SK-N-SH (cell line): ENCODE measurements around the gene SLC7A6. TPM values are rescaled to one million over a fixed set of nuclear protein-coding genes. Genes with fewer than 3 reads are reported as not detected.
"Not testable (repeated sequence)": the region's sequence is repeated elsewhere in the genome, so short reads cannot be mapped to it uniquely, and the experiment has no call there.

Experiments
- CTCF ChIA-PET: fragments of 300-600, 350-600 bp; formaldehyde crosslinking; extraction: SDS; loops from one replicate; lab custom pipeline; 2021; lab: Yijun Ruan, JAX
- POLR2A ChIA-PET: fragments of 350-600 bp; sonication (Branson Sonifier 250); formaldehyde crosslinking; extraction: SDS; loops from one replicate; lab custom pipeline; 2020; ENCODE audit warnings: antibody characterized with exemption, inconsistent platforms; lab: Yijun Ruan, JAX
- DNase-seq: peaks from one replicate; pipeline ENCODE4 v3.0.0; 2012
- H2AFZ ChIP-seq: fragments of 200-600 bp; sonication (generic); 2 replicates; pipeline ENCODE4 v1.8.1; 2016; ENCODE audit warnings: antibody characterized with exemption, mild to moderate bottlenecking, low read depth
- H3F3A ChIP-seq: fragments of 200-600 bp; sonication (generic); replicated peaks from 2 replicates; pipeline ENCODE3; 2016; ENCODE audit warnings: antibody characterized with exemption, mild to moderate bottlenecking; ENCODE audit not compliant: insufficient read depth
- H3K27ac ChIP-seq, 2 experiments: fragments of 200-500 bp in 1 of 2; fragments of 200-600 bp in 1 of 2; sonication (Bioruptor generic) in 1 of 2; sonication (generic), shearing (Covaris generic) in 1 of 2; 2 replicates each; pipeline versions ENCODE4 v1.5.1 to v1.6.1; 2014 to 2016; ENCODE audit warnings: low read depth in 2 of 2, inconsistent platforms in 1 of 2, low read length in 1 of 2, mild to moderate bottlenecking in 1 of 2, mixed read lengths in 1 of 2
- H3K27me3 ChIP-seq: fragments of 200-600 bp; sonication (generic), shearing (Covaris generic); 2 replicates; pipeline ENCODE4 v1.6.1; 2016; ENCODE audit warnings: mixed run types; ENCODE audit not compliant: insufficient read depth
- H3K36me3 ChIP-seq, 2 experiments: fragments of 200-500 bp in 1 of 2; fragments of 200-600 bp in 1 of 2; sonication (Bioruptor generic) in 1 of 2; sonication (generic) in 1 of 2; replicated peaks in 1 of 2; 2 replicates each; pipeline versions ENCODE3 to v1.5.1; 2014 to 2016; ENCODE audit warnings: low read length in 1 of 2, mild to moderate bottlenecking in 1 of 2; ENCODE audit not compliant: insufficient read depth in 2 of 2, control insufficient read depth in 1 of 2
- H3K4me1 ChIP-seq, 2 experiments: fragments of 200-500 bp in 1 of 2; fragments of 200-600 bp in 1 of 2; sonication (Bioruptor generic) in 1 of 2; sonication (generic), shearing (Covaris generic) in 1 of 2; 2 replicates each; pipeline versions ENCODE4 v1.5.1 to v1.6.1; 2014 to 2016; ENCODE audit warnings: low read depth in 1 of 2, low read length in 1 of 2, mixed run types in 1 of 2; ENCODE audit not compliant: insufficient read depth in 2 of 2, control insufficient read depth in 1 of 2
- H3K4me2 ChIP-seq: fragments of 200-600 bp; sonication (generic), shearing (Covaris generic); 2 replicates; pipeline ENCODE4 v1.6.1; 2017; ENCODE audit warnings: mixed run types
- H3K4me3 ChIP-seq, 2 experiments: fragments of 200-500 bp in 1 of 2; fragments of 200-600 bp in 1 of 2; sonication (Bioruptor generic) in 1 of 2; sonication (generic), shearing (Covaris generic) in 1 of 2; 2 replicates each; pipeline versions ENCODE4 v1.5.1 to v1.8.1; 2014 to 2016; ENCODE audit warnings: low read depth in 2 of 2, inconsistent platforms in 1 of 2, low read length in 1 of 2, mild to moderate bottlenecking in 1 of 2, mixed read lengths in 1 of 2, moderate library complexity in 1 of 2
- H3K79me2 ChIP-seq: fragments of 200-600 bp; sonication (generic); 2 replicates; pipeline ENCODE4 v1.8.1; 2017; ENCODE audit warnings: mild to moderate bottlenecking; ENCODE audit not compliant: insufficient read depth
- H3K9ac ChIP-seq: fragments of 200-600 bp; sonication (generic); 2 replicates; pipeline ENCODE4 v1.6.1; 2017; ENCODE audit warnings: mixed run types
- H3K9me2 ChIP-seq: fragments of 200-600 bp; sonication (generic); 2 replicates; pipeline ENCODE4 v1.6.1; 2017; ENCODE audit warnings: mixed run types
- H3K9me3 ChIP-seq: fragments of 200-600 bp; sonication (generic); 2 replicates; pipeline ENCODE4 v1.6.1; 2017; ENCODE audit warnings: mixed run types, mild to moderate bottlenecking, moderate library complexity
- H4K20me1 ChIP-seq: fragments of 200-600 bp; sonication (generic); 2 replicates; pipeline ENCODE4 v1.6.1; 2017; ENCODE audit warnings: mild to moderate bottlenecking, mixed run types; ENCODE audit not compliant: insufficient read depth
- EP300 ChIP-seq, 2 experiments: IDR thresholded peaks; 2 replicates each; pipeline versions ENCODE4 v1.4.0 to v1.6.1; 2012; ENCODE audit warnings: borderline replicate concordance in 1 of 2, low read depth in 1 of 2, low read length in 1 of 2
- FOXJ3 ChIP-seq: sonication (generic); formaldehyde crosslinking; IDR thresholded peaks from 2 replicates; pipeline ENCODE4 v1.5.1; 2020; ENCODE audit warnings: mild to moderate bottlenecking, missing genetic modification reagents
- FOXM1 ChIP-seq: IDR thresholded peaks from 2 replicates; pipeline ENCODE4 v1.4.0; 2012; ENCODE audit warnings: low read depth, mild to moderate bottlenecking
- GABPA ChIP-seq: IDR thresholded peaks from 2 replicates; pipeline ENCODE4 v1.4.0; 2012; ENCODE audit warnings: low read depth, mild to moderate bottlenecking
- GATA2 ChIP-seq: sonication (generic); formaldehyde crosslinking; IDR thresholded peaks from 2 replicates; pipeline ENCODE4 v1.5.0; 2020; ENCODE audit warnings: mild to moderate bottlenecking, missing genetic modification reagents
- MAX ChIP-seq: IDR thresholded peaks from 2 replicates; pipeline ENCODE4 v1.4.0; 2012; ENCODE audit warnings: low read depth
- NRF1 ChIP-seq: IDR thresholded peaks from 2 replicates; pipeline ENCODE4 v1.6.1; 2012; ENCODE audit warnings: low read depth, mild to moderate bottlenecking, low read length
- POLR2AphosphoS5 ChIP-seq: IDR thresholded peaks from 2 replicates; pipeline ENCODE4 v1.6.1; 2012; ENCODE audit warnings: low read depth, low read length
- RXRA ChIP-seq: IDR thresholded peaks from 2 replicates; pipeline ENCODE4 v1.4.0; 2012; ENCODE audit warnings: low read depth, mild to moderate bottlenecking, borderline replicate concordance
- SIN3A ChIP-seq: IDR thresholded peaks from 2 replicates; pipeline ENCODE4 v1.6.1; 2012; ENCODE audit warnings: low read depth, mild to moderate bottlenecking, low read length, moderate library complexity, borderline replicate concordance
- TAF1 ChIP-seq: IDR thresholded peaks from 2 replicates; pipeline ENCODE4 v1.6.1; 2012; ENCODE audit warnings: low read depth, mild to moderate bottlenecking, low read length, moderate library complexity, borderline replicate concordance
- TCF12 ChIP-seq: IDR thresholded peaks from 2 replicates; pipeline ENCODE4 v1.4.0; 2012
- TEAD4 ChIP-seq: IDR thresholded peaks from 2 replicates; pipeline ENCODE4 v1.4.0; 2012; ENCODE audit warnings: mild to moderate bottlenecking, borderline replicate concordance; ENCODE audit not compliant: insufficient read depth
- USF1 ChIP-seq: IDR thresholded peaks from 2 replicates; pipeline ENCODE4 v1.4.0; 2012; ENCODE audit warnings: low read depth, borderline replicate concordance
- USF2 ChIP-seq: fragments of 150-350 bp; IDR thresholded peaks from 2 replicates; pipeline ENCODE4 v1.6.1; 2017; ENCODE audit warnings: antibody characterized with exemption, low read length, low read depth, borderline replicate concordance
- ZBTB33 ChIP-seq: IDR thresholded peaks from 2 replicates; pipeline ENCODE4 v1.4.0; 2012; ENCODE audit warnings: low read depth, borderline replicate concordance
- WGBS: methylation state at CpG from one replicate; pipeline ENCODE4 v1.1.6; 2017; ENCODE audit warnings: low lambda C conversion rate; 5-methylcytosine and 5-hydroxymethylcytosine counted together
- polyA plus RNA-seq, 3 experiments: library from polyadenylated mRNA; depleted of rRNA; stranded (reverse); fragments of >200 nt; gene quantifications; 2 replicates each; pipeline ENCODE4 v1.2.3, GENCODE V29; 2012

Gene SLC7A6
- polyA plus RNA-seq, 1 of the 3 experiments (the other 2 are of a cell fraction), result 19.0 TPM

GRCh38 chr16:68288252-68288650, 23.9 kb downstream of the SLC7A6 start:
- H4K20me1 ChIP-seq, result peaks cover 15% of the 10 kb centered on the region; the same call in 1 of the 2 replicates

GRCh38 chr16:68288796-68289195, 24.5 kb downstream of the SLC7A6 start:
- H3K27ac ChIP-seq, H3K4me2 ChIP-seq, H2AFZ ChIP-seq, H3F3A ChIP-seq, H3K9ac ChIP-seq, H3K9me2 ChIP-seq, H3K27me3 ChIP-seq, DNase-seq, H3K4me1 ChIP-seq, H3K4me3 ChIP-seq, H3K9me3 ChIP-seq: not testable (repeated sequence)
- Histone ChIP-seq H3K36me3 (peaks cover 18 to 22% of the 10 kb centered on the region in 2 experiments), H4K20me1 (peaks cover 15% of the 10 kb centered on the region; the same call in 1 of the 2 replicates), H3K79me2 (peaks cover 17% of the 10 kb centered on the region; the same call in 1 of the 2 replicates)
- WGBS, result 92% methylated on average over 9 of the region's 9 CpGs
- POLR2A ChIA-PET, result interaction anchor here (0.9 kb wide), 1 partner anchor 20 kb away, joined by 7 read pairs; no protein-coding TSS in a partner anchor
- CTCF ChIA-PET, result interaction anchor here (1.1 to 10.4 kb wide), 2 partner anchors 8 to 26 kb away, joined by 3 to 80 read pairs; partner anchors contain the start of gene SLC7A6

More at GRCh38 chr16:68288252-68288650, 23.9 kb downstream of the SLC7A6 start:
- H3K36me3 ChIP-seq, result peaks cover 19 to 22% of the 10 kb centered on the region in 2 experiments
- H3K79me2 ChIP-seq, result peaks cover 17% of the 10 kb centered on the region; the same call in 1 of the 2 replicates
- H3K9me3 ChIP-seq, result no peaks in the 10 kb centered on the region
- no peaks in the 10 kb centered on the region for H3K9me2 ChIP-seq
- TF ChIP-seq RXRA (no peak), GABPA (no peak), TAF1 (no peak), TCF12 (no peak), NRF1 (no peak), EP300 (IDR thresholded peaks at IDR 0.05; ENCODE audit: borderline replicate concordance in 1 of 2, low read depth in 1 of 2, low read length in 1 of 2) (no peak), GATA2 (CRISPR knock-in tag) (no peak), USF1 (no peak), TEAD4 (no peak), FOXJ3 (CRISPR knock-in tag) (no peak), SIN3A (no peak), MAX (no peak), POLR2AphosphoS5 (no peak), FOXM1 (no peak), ZBTB33 (no peak), USF2 (no peak)
- TF ChIP-seq, all 33 proteins: peak for 0
- no peak overlapping the region for H3K27ac ChIP-seq
- H2AFZ ChIP-seq, result no peak overlapping the region
- no peaks in the 10 kb centered on the region for H3F3A ChIP-seq
- ChIA-PET CTCF (interaction anchor here (1.1 to 10.4 kb wide), 2 partner anchors 8 to 25 kb away, joined by 3 to 80 read pairs; partner anchors contain the start of gene SLC7A6), POLR2A (interaction anchor here (0.9 kb wide), 1 partner anchor 21 kb away, joined by 7 read pairs; no protein-coding TSS in a partner anchor)
- no peaks in the 10 kb centered on the region for H3K4me1 ChIP-seq
- no peaks in the 10 kb centered on the region for H3K27me3 ChIP-seq
- H3K9ac ChIP-seq, result no peak overlapping the region
- 78% methylated on average over 1 of the region's 1 CpG for WGBS
- H3K4me3 ChIP-seq, result no peak overlapping the region
- DNase-seq, result no peak
- H3K4me2 ChIP-seq, result no peak overlapping the region
